CD4-positive, alpha-beta T cell treated with Interleukin-12 subunit alpha and Interleukin-12 subunit beta, for 1 hour (primary cell): Measurements from ENCODE around the gene RC3H1.
"Not testable (repeated sequence)": the region's sequence is repeated elsewhere in the genome, so short reads cannot be mapped to it uniquely, and the experiment has no call there.

ENCODE experiments used
- DNase-seq: peaks from one replicate; pipeline ENCODE4 v3.0.0-alpha.2; 2020

The RC3H1 gene, protein sequence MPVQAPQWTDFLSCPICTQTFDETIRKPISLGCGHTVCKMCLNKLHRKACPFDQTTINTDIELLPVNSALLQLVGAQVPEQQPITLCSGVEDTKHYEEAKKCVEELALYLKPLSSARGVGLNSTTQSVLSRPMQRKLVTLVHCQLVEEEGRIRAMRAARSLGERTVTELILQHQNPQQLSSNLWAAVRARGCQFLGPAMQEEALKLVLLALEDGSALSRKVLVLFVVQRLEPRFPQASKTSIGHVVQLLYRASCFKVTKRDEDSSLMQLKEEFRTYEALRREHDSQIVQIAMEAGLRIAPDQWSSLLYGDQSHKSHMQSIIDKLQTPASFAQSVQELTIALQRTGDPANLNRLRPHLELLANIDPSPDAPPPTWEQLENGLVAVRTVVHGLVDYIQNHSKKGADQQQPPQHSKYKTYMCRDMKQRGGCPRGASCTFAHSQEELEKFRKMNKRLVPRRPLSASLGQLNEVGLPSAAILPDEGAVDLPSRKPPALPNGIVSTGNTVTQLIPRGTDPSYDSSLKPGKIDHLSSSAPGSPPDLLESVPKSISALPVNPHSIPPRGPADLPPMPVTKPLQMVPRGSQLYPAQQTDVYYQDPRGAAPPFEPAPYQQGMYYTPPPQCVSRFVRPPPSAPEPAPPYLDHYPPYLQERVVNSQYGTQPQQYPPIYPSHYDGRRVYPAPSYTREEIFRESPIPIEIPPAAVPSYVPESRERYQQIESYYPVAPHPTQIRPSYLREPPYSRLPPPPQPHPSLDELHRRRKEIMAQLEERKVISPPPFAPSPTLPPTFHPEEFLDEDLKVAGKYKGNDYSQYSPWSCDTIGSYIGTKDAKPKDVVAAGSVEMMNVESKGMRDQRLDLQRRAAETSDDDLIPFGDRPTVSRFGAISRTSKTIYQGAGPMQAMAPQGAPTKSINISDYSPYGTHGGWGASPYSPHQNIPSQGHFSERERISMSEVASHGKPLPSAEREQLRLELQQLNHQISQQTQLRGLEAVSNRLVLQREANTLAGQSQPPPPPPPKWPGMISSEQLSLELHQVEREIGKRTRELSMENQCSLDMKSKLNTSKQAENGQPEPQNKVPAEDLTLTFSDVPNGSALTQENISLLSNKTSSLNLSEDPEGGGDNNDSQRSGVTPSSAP

DNA sequence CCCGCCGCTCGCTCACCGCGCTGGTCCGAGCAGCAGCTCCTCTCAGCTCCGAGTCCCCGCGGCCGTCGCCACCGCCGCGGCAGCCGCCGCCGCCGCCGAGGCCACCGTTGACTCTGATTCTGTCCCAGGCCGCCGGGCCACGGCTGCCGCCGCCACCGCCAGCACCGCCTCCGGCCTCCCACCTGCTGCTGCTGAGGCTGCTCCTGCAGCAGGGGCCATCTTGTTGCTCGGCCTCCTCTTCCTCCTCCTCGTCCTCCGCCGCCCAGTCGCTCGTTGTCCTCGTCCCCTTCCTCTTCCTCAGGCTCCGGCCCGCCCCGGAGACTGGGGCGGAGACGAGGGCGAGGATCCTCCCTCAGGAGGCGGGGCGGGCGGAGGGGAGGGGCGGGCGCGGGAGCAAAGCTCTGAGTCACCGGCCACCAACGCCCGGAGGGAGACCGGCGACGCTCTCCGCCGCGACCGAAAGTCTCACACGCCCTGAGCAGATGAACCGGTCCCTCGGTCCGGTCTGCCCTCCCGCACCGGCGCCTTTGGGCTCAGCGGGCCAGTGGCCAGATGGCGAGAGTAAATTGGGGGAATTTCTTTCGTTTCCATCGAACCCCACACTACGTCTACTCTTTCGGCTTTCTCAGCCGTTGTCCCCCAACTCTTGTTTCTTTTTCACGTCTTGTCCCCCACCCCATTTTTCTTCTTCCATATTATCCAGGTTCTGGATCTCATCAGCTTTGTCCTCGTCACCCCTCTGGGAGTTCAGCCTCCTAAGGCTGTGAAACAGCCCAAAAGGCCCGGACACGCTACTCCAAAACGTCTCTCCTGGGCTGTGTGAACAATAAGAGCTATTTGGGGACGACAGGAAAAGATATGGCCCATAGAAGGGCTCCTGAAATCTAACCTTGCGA is at the start of gene RC3H1:
RC3H1 (minus strand) TSS at position 278 of the 896 bp plus-strand sequence. CDS start 29,372 bp downstream, outside the sequence.
- peak; percentile 91 for DNase-seq

DNA sequence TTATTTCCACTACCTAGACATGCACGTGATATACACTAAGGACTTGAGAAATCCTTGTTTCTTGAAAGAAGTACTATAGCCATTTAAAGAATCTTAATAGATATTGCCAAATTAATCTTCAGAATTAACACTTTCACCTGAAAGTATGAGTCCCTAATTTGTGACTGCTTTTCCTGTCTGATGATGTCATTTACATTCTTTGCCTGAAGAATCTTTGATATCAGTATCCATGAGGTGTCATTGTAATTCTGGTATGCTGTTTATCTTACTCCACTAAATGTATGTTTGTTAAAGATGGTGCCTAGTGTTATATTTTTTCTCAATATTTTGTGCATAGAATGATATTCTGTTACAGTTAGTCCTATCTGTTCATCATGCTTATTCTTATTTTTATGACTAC is 48.5 kb upstream of the RC3H1 start:
- DNase-seq, result no peak

DNA sequence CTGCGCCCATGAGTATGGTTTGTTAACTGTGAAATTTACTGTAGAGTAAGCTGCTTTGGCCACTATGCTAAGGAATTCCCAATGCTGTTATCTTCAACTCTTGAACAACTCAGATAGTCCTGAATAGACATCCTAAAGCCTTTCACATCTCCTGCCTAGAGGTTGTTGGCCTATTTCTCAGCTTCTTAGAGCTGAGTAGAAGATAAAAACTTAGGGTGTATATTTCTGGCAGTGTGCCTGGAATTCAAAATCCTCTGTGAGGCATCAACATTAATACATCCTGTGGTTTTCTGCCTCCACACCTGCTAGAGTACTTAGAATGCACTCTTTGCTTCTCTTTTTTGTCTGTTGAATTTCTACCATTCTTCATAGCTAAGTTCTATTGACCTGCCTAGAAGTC is 45.8 kb upstream of the RC3H1 start:
- DNase-seq, result no peak

DNA sequence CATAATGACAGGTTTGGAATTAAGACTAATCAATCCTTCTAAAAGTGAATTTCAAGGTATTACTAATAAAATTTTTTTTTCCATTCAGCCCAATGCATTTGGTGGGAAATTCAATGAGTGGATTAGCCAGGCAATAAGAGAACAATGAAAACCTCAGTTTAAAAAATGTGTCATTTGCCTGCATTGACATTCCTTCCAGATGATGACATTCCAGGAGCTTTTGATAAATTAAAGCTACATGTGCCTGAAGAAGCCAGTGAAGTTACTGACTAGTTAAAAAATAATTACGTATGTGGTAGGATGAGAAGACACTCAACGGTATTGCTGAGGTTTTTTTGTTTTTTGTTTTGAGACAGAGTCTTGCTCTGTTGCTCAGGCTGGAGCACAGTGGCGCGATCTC is 37.9 kb upstream of the RC3H1 start:
- DNase-seq, result no peak

DNA sequence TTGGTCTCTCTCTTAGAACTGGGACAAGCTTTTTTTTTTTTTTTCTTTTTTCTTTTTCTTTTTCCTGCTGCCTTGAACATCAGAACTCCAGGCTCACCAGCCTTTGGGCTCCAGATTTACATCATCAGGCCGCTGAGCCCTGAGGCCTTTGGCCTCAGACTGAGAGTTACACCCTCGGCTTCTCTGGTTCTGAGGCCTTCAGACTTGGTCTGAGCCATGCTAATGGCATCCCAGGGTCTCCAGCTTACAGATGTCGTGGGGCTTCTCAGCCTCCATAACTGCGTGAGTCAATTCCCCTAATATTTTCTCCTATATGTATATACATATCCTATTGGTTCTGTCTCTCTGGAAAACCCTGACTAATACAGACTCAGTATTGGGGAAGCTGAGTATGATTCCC is 36.5 kb upstream of the RC3H1 start:
- no peak for DNase-seq

DNA sequence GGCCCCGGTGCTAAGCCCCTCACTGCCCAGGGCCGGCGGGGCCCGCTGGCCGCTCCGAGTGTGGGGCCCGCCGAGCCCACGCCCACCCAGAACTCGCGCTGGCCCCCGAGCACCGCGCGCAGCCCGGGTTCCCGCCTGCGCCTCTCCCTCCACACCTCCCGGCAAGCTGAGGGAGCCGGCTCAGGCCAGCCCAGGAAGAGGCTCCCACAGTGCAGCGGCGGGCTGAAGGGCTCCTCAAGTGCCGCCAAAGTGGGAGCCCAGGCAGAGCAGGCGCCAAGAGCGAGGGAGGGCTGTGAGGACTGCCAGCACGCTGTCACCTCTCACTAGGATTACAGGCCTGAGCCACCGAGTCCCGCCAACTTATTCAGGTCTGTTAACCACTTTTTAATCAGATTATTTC is 34.5 kb upstream of the RC3H1 start:
- not testable (repeated sequence) for DNase-seq

DNA sequence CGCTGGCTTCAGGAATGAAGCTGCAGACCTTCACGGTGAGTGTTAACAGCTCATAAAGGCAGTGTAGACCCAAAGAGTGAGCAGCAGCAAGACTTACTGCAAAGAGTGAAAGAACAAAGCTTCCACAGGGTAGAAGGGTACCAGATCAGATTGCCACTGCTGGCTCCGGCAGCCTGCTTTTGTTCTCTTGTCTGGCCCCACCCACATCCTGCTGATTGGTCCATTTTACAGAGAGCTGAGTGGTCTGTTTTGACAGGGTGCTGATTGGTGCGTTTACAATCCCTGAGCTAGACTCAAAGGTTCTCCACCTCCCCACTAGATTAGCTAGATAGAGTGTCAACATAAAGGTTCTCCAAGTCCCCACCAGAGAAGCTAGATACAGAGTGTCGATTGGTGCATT is 33.6 kb upstream of the RC3H1 start:
- DNase-seq, result not testable (repeated sequence)

DNA sequence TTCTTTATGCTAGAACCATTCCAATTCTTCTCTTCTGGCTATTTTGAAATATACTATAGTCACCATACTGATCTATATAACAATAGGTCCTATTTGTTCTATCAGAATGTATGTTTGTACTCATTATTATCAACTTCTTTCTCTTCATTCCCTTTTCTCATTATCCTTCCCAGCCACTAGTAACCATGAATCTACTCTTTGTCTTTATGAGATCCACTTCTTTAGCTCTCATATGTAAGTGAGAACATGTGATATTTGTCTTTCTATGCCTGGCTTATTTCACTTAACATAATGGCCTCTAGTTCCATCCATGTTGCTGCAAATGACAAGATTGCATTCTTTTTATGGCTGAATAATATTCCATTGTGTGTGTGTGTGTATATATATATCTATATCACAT is 31.7 kb upstream of the RC3H1 start:
- no peak for DNase-seq

DNA sequence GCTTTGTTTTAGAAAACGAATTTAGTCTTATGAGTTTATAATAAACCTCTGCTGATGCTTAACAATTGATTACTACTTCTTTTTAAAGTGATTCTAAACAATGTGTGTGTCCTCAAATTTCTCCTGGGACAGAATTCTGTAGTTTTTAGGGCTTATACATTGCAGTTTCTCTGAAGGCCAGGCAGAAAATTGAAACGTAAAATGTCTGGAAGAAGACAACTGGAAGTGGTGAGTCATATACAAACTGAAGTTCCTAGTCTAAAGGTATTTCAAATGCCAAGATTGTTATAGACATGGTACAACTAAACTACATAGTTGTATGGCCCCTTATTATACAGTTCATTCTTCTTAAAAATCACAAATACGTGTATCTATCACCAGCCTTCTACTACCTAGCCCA is 30.5 kb upstream of the RC3H1 start:
- DNase-seq, result no peak

DNA sequence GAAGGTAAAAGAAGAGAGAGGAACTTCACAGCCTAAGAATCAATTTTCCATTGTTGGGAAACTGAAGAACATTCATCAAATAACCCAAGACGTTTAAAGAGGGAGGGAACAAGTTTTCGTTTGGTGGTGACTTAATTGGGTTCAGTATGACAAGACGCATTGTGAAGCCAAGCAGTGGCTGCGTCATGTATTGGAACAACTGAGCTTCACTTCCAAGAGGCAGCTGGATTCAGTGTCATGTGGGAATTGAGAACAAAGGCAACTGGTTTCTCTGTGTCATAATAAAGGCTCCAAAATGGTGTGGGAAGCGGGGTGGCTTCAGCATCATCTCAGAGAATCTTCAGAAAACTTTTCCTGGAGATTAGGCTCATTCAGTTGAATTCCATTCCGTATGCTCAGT is 29.8 kb upstream of the RC3H1 start:
- no peak for DNase-seq

DNA sequence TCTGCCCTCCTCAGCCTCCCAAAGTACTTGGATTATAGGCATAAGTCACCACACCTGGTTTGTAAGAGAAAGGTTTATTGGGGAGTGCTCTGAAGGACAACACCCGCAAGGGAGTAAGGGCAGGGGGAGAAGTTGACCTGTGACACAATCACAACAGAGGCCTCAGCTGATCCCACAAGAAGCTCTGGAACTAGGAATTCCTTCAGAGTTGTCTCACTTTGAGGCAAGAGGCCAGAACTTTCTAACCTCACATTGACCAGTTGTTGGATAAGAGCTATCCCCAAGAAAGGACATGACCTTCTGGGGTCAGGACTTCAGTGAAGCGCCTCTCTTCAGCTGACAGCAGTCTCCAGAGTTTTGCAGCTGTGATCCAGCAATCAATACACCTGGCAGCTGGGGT is 27.4 kb upstream of the RC3H1 start:
- no peak for DNase-seq

DNA sequence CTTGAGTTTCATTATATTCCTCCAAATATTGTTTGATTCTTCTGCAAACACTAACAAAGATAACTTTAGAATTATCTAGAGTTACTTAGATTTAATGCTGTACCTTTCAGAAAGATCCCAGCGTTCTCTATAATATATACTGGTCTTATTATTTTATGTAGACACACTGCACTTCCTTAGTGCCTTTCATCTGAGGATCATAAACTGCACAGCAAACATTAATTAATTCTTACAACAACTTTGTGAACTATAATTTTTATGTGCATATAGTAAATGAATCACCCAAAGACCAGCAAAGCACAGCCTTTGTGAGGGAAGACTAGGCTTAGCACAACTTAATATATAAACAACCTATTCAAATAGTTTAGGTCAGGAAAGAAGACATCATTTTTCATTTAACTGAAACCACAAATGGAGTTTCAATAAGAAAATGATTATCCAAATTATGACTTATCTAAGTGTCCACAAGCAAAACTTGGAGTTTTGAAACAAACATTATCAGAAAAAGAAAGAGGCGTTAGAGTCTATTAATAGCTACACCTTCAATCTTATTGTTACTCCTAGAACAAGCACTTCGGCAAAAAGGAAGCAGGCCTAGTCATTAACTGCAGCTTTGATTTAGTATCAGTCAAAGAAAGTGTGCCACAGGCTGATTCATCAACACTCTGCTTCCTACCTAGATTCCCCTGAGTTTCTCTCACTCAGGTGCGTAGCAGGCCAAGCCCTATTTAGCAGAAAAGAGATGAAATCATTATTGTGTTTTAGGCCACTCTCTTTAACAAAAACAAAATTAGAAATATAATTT is 22.5 kb upstream of the RC3H1 start:
- DNase-seq, result no peak

DNA sequence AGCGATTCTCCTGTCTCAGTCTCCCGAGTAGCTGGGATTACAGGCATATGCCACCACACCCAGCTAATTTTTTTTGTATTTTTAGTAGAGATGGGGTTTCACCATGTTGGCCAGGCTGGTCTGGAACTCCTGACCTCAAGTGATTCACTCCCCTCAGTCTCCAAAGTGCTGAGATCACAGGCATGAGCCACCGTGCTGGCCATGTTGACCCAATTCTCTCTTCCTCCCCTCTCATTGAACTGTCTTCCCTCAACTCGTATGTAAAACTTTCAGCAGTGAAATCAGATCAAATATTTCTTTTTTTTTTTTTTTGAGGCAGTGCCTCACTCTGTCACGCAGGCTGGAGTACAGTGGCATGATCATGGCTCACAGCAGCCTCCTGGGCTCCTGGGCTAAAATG is 20.4 kb upstream of the RC3H1 start:
- DNase-seq, result not testable (repeated sequence)

DNA sequence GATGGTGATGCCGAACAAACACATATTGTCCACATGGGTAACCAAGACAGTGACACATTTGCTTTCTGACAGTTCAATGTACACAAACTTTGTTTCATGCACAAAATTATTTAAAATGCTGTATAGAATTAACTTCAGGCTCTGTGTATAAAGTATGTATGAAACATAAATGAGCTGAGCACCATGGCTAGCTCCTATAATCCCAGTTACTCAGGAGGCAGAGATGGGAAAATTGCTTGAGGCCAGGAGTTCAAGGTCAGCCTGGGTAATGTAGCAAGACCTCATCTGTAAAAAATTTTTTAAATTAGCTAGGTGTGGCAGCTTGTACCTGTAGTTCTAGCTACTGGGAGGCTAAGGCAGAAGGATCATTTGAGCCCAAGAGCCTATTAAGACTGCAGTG is 19.2 kb upstream of the RC3H1 start:
- DNase-seq, result no peak

DNA sequence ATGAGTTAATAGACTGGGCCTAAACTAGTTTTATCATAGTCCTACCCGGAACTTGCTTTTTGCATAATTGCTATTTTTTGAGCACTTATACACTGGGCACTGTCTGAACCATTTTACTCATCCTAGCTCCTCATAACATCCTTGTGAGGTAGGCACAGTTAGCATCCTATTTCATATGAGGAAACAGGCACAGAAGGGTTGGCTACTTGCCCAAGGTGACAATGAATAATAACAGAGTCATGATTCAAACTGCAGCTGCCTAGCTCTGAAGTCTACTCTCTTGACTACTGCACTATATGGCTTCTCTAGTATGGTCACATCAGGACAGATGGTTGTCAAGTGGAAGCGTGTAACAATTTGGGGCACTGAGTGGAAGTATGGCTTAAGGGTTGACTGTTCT is 18.2 kb upstream of the RC3H1 start:
- DNase-seq, result no peak

DNA sequence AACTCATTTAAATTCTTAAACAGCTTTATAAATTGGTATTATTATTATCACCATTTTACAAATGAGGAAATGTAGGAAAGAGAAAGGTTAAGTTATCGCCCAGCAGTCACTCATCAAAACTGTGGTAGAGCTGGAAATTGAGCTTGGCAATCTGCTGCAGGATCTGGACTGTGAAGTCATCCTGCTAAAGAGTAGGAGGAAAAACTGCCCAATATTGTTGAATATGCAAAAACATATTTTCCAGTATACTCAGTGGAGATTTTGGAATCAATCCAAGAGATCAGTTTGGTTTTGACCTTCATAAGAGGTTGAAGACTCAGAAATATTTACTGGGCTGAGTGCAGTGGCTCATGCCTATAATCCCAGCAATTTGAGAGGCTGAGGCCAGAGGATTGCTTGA is 16.9 kb upstream of the RC3H1 start:
- no peak for DNase-seq

DNA sequence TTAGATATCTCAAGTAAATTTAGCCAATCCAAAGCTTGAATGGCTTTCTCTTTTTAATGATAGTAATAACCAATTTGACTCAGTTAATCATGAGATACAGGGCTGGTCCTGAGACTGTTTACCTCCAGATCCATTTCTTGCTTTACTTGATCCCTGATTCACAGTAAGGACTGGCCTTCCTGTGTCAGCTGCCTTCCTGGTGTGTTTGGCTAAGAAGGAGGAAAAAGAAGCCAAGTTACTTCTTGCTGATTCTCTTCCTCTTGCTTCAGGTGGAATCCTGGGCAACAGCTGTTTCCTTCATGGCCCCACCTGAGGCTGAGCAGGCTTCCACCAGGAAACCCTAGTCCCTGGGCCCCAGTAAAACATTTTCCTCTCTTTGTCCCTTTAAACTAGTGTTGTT is 14.6 kb upstream of the RC3H1 start:
- DNase-seq, result no peak

DNA sequence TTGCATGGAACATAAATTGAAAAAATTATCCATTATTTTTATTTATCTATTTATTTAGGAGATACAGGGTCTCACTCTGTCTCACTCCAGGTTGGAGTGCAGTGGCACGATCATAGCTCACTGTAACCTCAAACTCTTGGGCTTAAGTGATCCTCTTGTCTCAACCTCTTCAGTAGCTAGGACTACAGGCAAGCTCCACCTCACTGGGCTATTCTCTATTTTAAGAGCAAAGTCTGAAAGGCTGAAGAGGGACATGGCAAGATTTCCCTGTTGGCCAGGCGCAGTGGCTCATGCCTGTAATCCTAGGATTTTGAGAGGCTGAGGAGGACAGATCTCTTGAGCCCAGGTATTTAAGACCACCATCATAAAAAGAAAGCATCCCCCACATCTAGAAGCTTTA is 14.0 kb upstream of the RC3H1 start:
- DNase-seq, result no peak

DNA sequence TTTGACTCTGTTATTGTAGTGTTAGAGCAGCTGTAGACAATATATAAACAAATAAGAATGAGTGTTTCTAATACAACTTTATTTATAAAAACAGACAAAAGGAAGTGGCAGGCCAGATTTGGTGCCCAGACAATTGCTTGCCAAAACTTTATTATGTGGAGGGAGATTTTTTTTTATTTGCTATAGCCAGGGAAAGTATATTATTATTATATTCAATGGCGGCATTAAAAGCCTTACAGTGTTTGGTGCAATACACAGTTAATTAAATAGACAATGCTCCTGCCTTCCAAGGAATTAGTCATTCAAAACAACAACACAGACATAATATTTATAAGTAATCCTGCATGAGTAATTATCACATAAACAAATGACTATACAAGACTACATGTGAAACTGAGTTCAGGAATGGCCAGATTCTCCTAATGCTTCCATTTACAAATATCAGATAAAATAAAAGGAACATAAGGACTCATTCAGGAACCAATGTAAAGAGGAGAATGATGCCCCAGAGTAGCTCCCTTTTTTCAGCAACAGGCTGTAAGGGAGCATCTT is 10.6 kb upstream of the RC3H1 start:
- no peak for DNase-seq

DNA sequence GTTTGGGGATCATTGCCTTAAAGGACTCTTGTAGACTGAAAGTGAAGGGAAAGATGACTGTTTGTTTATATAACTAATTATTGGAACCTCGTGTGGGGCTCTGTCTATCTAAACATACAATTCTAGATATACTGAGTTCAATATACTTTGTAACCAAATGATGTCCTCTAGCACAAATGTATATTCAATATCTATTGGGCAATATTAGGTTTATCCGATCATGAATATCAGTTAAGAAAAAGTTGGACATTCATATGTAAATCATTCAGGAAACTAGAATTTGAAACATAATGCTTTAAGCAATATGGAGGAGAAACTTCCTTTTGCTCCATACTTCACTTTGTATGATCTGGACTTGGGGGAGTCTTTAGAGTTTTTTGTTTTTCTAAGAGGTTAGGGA is 8.9 kb upstream of the RC3H1 start:
- no peak for DNase-seq

DNA sequence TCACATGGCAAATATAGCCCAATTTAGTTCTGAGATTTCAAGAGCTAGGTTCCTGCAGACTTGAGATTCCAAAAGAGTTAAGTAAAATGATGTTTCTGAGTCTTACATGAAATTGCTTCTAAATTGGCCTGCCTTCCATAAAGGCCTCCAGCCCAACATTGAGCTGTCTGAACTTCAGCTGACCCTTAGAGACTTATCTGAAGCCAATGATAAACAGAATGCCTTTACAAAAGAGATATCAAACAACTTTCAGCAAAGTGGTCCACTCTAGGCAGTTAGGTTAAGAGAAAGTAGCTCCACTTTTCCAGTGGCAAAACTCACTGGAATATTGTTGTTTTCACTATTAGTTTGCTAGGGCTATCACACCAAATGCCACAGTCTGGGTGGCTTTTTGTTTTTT is 6.3 kb upstream of the RC3H1 start:
- no peak for DNase-seq
